ENCODE measurements around the gene MAPKAP1.

Gene MAPKAP1

DNA sequence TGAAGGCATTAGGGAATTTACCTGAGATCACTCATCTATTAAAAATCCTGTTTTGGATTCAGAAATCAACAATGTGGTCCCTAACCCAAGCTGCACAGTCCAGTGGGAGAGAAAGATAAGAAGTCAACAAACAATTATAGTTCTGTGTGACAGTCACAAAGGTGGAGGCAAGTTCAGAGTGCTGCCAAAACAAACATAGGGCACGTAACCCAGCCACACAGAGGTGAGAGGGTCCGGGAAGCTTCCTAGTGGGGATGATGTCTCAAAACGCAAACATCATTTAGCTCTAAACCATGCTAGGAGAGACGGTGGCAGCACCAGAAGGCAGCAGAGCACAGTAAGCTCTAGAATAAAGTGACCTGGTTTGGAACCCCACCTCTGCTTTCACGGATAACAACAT lies 158.9 kb downstream of the MAPKAP1 start:
- no peak overlapping the region for H3K27ac ChIP-seq
- no peak for TF ChIP-seq CTCF (conservative IDR thresholded peaks at IDR 0.05; ENCODE audit: low read depth)
- ChIA-PET CTCF (interaction anchor here (0.5 kb wide), 1 partner anchor 1160 kb away, joined by 3 read pairs; no protein-coding TSS in a partner anchor), POLR2A (ENCODE audit: low non-redundant PET) (no interaction called here)
- no peak for DNase-seq (ENCODE audit: low spot score)

GRCh38 chr9:125547368-125547767 lies 159.6 kb downstream of the MAPKAP1 start:
- H3K27ac ChIP-seq: no peak overlapping the region
- POLR2A ChIA-PET (ENCODE audit: low non-redundant PET): no interaction called here
- CTCF ChIA-PET: interaction anchor here (0.7 to 1.0 kb wide), 2 partner anchors 11 to 230 kb away, joined by 3 read pairs; no protein-coding TSS in a partner anchor
- TF ChIP-seq CTCF (conservative IDR thresholded peaks at IDR 0.05; ENCODE audit: low read depth): no peak
- DNase-seq (ENCODE audit: low spot score): no peak

GRCh38 chr9:125545845-125546244 lies 161.2 kb downstream of the MAPKAP1 start:
- TF ChIP-seq CTCF (conservative IDR thresholded peaks at IDR 0.05; ENCODE audit: low read depth): no peak
- DNase-seq (ENCODE audit: low spot score): no peak
- no peak overlapping the region for H3K27ac ChIP-seq
- POLR2A ChIA-PET (ENCODE audit: low non-redundant PET): no interaction called here
- CTCF ChIA-PET: interaction anchor here (2.1 kb wide), 1 partner anchor 12 kb away, joined by 10 read pairs; no protein-coding TSS in a partner anchor

GRCh38 chr9:125544988-125545651 lies 161.9 kb downstream of the MAPKAP1 start:
- H3K27ac ChIP-seq: no peak overlapping the region
- CTCF ChIA-PET: interaction anchor here (0.7 to 2.1 kb wide), 2 partner anchors 13 to 559 kb away, joined by 3 to 10 read pairs; no protein-coding TSS in a partner anchor
- no peak for DNase-seq (ENCODE audit: low spot score)
- POLR2A ChIA-PET (ENCODE audit: low non-redundant PET): no interaction called here
- TF ChIP-seq CTCF (conservative IDR thresholded peaks at IDR 0.05; ENCODE audit: low read depth): no peak

- no peak for DNase-seq (ENCODE audit: low spot score)
- TF ChIP-seq CTCF (conservative IDR thresholded peaks at IDR 0.05; ENCODE audit: low read depth): no peak
- ChIA-PET POLR2A (ENCODE audit: low non-redundant PET) (no interaction called here), CTCF (interaction anchor here (0.5 to 2.1 kb wide), 2 partner anchors 14 to 429 kb away, joined by 3 to 10 read pairs; no protein-coding TSS in a partner anchor)
- H3K27ac ChIP-seq: no peak overlapping the region
Measured at GRCh38 chr9:125544484-125544883, 162.5 kb downstream of the MAPKAP1 start.

- H3K27ac ChIP-seq: no peak overlapping the region
- no peak for DNase-seq (ENCODE audit: low spot score)
- ChIA-PET POLR2A (ENCODE audit: low non-redundant PET) (no interaction called here), CTCF (interaction anchor here (1.1 to 1.6 kb wide), 2 partner anchors 10 to 17 kb away, joined by 6 to 7 read pairs; no protein-coding TSS in a partner anchor)
- no peak for TF ChIP-seq CTCF (conservative IDR thresholded peaks at IDR 0.05; ENCODE audit: low read depth)
Measured at GRCh38 chr9:125541840-125542243, 165.2 kb downstream of the MAPKAP1 start.

All from RWPE1 (cell line).